Thyroid gland (tissue), 4 donors: ENCODE results near the gene VPS35L.

Source experiments
- POLR2A ChIP-seq, 2 donors: fragments of 450-650 bp; IDR thresholded peaks; one replicate each; pipeline ENCODE4 v1.6.1; 2017; ENCODE audit warnings: antibody characterized with exemption in 2 of 2, mild to moderate bottlenecking in 2 of 2, moderate library complexity in 1 of 2
- TF ChIP-seq, protein P1 (sequence below), 6 experiments: fragments of 200-600 bp in 3 of 6; fragments of 450-650 bp in 3 of 6; sonication (generic) in 3 of 6; IDR thresholded peaks; one replicate each; pipeline ENCODE4 v1.5.1; 2016 to 2019; ENCODE audit warnings: antibody characterized with exemption in 6 of 6, mild to moderate bottlenecking in 2 of 6, inconsistent platforms in 1 of 6, moderate library complexity in 1 of 6

DNA sequence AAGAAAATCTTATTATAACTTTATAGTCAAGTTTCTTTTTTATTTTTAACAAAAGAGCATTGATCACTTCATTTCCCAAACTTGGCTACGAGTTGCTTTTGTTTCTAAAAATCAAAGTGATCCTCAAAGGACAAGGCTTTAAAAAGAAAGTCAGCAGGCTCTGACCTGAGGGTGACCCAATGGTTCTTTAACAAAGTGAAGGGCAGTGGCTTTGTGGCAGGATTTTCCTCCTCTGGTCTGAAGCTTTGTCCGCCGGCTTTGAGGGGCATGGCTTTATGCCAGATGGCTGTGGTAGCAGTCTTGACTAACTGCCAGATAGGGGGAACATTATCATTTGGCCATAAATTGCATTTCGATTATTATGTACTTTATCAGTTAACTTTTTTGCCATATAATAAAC is 191.1 kb downstream of the VPS35L start:
- no peak for TF ChIP-seq POLR2A (IDR thresholded peaks at IDR 0.05)
- TF ChIP-seq, protein P1, sequence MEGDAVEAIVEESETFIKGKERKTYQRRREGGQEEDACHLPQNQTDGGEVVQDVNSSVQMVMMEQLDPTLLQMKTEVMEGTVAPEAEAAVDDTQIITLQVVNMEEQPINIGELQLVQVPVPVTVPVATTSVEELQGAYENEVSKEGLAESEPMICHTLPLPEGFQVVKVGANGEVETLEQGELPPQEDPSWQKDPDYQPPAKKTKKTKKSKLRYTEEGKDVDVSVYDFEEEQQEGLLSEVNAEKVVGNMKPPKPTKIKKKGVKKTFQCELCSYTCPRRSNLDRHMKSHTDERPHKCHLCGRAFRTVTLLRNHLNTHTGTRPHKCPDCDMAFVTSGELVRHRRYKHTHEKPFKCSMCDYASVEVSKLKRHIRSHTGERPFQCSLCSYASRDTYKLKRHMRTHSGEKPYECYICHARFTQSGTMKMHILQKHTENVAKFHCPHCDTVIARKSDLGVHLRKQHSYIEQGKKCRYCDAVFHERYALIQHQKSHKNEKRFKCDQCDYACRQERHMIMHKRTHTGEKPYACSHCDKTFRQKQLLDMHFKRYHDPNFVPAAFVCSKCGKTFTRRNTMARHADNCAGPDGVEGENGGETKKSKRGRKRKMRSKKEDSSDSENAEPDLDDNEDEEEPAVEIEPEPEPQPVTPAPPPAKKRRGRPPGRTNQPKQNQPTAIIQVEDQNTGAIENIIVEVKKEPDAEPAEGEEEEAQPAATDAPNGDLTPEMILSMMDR (IDR thresholded peaks at IDR 0.05) = no peak
